Ovary (tissue), 3 donors: ENCODE data around the gene SLC20A1.

Source experiments
- CTCF ChIP-seq, 3 donors: fragments of 450-650 bp in 2 of 3; fragments of 200-600 bp in 1 of 3; IDR thresholded peaks; one replicate each; pipeline versions ENCODE4 v1.5.1 to v1.8.0; 2016 to 2022; ENCODE audit warnings: antibody characterized with exemption in 3 of 3, mild to moderate bottlenecking in 1 of 3
- POLR2A ChIP-seq: fragments of 450-650 bp; IDR thresholded peaks from one replicate; pipeline ENCODE4 v1.6.1; 2017; ENCODE audit warnings: antibody characterized with exemption, mild to moderate bottlenecking, moderate library complexity
- donor health status: DM: no; HTN: no; CAD: no.

DNA sequence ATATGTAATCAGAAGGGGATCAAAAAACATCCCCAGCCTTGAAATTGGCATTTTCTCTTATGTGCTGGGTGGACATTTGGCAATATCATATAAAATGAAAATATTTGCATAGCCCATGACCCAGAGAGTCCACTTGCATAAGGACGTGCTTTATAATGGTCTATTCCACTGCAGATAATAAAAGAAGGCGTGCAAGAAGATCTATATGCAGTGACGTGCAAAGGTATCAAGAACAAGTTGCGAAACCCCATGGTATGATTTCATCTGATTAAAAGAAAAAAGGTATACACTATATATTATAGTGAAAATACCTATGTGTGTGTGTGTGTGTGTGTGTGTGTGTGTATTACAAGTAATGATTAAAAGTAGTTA, 8.5 kb upstream of the SLC20A1 start:
- TF ChIP-seq CTCF (IDR thresholded peaks at IDR 0.05) (no peak), POLR2A (no peak)
